Stimulated activated CD4-positive, alpha-beta T cell treated with anti-CD3 and anti-CD28 coated beads, Interleukin-2, amount 100 ng/mL, for 24 hours (primary cell): ENCODE data around the gene TCF15.
"Not testable (repeated sequence)": the region's sequence is repeated elsewhere in the genome, so short reads cannot be mapped to it uniquely, and the experiment has no call there.

Experiments used
- DNase-seq, 2 donors: peaks; one replicate each; pipeline ENCODE4 v3.0.0-alpha.2; 2020

Gene TCF15

GRCh38 chr20:609371-609964 lies 641 bp downstream of the TCF15 start:
- peak in 1 of 2 donors; percentile 4 for DNase-seq

GRCh38 chr20:608970-609369 lies 1.1 kb downstream of the TCF15 start:
- no peak for DNase-seq

- DNase-seq, result no peak
Observed at GRCh38 chr20:607476-607875, 2.6 kb downstream of the TCF15 start.

- DNase-seq, result no peak
Observed at GRCh38 chr20:605237-605636, 4.9 kb downstream of the TCF15 start.

- no peak for DNase-seq
Observed at GRCh38 chr20:603116-603640, 6.9 kb downstream of the TCF15 start.

- no peak for DNase-seq
Observed at GRCh38 chr20:602111-602970, 7.8 kb downstream of the TCF15 start.

DNA sequence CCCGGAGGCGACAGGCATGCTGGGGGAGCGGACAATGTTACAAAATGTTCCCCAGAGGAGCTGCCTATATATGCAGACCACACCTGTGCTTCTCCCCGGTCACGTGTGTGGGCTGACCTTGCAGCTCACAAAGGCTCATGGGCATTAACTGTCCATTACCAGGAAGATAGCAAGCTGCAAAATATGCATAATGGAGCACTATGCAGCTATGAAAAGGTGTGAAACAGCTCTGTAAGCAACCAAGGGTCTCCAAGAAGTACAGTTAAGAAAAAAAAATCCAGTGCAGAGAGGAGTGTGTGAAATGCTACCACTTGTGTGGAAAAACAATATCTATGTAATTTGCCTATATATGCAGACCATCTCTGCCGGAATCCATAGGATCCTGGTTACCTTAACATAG lies 9.4 kb downstream of the TCF15 start:
- DNase-seq, result no peak

DNA sequence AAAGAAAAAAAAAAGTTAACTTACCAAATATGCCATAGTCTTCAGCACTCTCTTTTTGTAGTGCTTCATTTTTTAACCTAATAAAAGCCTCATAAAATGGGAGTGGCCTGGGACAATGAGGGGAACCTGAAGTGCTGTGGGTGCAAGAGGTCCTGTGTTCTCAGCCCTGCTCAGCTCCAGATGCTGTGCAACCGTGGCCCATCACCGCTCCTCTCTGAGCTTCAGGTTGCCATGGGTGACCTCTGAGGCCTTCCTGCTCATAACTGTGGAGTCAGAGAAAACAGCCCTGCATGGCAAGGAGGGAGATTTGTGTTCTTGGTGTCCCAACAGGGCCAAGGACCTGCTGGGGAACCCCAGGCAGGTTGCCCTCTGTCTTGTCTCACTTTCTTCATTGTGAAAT lies 10.0 kb downstream of the TCF15 start:
- no peak for DNase-seq

DNA sequence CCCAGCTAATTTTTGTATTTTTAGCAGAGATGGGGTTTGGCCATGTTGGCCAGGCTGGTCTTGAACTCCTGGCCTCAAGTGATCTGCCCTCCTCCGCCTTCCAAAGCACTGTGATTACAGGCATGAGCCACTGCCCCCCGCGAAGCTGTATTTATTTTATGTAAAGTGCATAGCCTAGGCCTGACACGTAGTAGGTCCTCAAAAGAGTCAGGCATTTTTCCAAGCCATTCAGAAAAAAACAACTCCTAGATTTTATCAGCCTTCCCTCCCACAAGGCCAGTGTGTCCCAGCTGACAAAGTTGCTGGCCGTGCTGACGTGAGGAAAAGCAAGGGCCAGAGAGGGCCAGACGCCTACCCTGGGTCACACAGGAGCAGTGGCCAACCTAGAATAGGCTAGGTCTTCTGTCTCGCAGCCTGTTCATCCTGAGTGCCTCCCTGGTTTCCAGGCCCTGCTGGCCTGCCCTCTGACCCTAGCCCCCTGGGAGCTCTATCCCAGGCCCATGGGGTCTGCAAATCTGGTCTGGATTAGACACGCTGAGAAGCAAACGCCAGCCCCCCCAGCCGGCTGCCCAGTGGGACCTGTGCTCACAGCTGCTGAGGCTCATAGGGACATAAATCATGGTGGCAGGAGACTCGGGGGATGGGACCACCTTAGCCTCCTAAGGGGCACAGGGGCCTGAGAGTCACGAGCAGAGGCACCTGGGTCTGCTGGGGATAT lies 11.8 kb downstream of the TCF15 start:
- no peak for DNase-seq

DNA sequence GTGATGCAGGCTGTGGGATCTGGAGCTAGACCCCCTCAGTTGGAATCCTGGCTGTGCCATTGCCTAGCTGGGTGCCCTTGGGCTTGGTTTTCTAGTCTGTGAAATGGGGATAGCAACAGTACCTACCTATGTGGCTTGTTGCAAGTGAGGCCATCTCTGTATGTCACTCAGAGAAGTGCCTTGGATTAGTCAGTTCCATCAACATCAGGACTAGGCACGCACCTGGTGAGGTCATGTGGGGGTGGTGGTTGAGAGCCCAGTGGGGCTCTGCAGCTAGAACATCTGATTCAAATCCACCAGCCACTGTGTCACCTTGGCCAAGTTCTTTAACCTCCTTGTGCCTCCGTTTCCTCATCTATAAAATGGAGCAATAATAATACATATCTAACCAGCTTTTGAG lies 12.5 kb downstream of the TCF15 start:
- DNase-seq, result no peak

DNA sequence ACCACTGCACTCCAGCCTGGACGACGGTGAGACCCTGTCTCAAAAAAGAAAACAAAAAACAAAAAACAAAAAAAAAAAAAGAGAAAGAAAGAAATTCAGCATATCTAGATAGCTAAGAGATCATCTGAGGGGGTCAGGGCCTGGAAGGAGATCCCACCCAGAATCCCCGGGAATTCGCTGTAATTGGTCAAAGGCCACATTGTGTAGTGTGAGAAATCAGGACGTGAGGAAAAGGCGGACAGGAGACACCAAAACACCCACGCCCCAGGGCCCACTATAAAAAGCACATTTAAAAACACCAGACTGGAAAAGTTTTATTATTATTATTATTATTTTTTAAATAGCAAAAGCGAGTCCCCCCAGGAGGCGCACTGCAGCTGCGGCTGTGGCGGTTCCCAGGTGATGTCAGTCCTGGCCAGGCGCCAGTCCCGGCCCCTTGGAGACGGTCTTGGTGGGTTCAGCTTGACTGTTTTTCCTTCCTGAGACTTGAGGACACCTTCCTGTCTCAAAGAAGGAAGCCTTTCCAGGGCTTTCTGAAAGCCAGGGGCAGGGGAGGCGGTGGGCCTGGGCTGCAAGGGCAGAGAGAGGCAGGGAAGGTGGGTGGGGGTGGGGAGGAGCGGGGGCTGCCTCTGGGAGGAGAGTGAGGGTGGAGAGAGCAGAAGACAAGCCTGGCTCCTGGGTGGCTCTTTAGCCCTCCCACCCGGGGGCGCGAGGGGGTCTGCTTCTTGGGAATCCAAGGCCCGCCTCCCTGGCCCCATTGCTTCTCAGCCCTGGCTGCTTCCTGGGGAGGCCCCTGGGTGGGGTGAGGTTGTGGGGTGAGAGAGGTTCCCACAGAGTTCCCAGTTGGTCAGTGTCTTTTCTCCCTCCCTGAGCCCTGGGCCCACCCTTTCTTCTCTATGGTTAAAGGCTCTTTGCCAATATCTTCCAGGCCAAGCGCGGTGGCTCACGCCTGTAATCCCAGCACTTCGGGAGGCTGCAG lies 14.5 kb downstream of the TCF15 start:
- DNase-seq, result no peak

GRCh38 chr20:592506-592905 lies 17.6 kb downstream of the TCF15 start:
- no peak for DNase-seq

GRCh38 chr20:591941-592340 lies 18.2 kb downstream of the TCF15 start:
- DNase-seq, result no peak

GRCh38 chr20:588932-589672 lies 21.0 kb downstream of the TCF15 start:
- no peak for DNase-seq

GRCh38 chr20:588476-588875 lies 21.6 kb downstream of the TCF15 start:
- no peak for DNase-seq

DNA sequence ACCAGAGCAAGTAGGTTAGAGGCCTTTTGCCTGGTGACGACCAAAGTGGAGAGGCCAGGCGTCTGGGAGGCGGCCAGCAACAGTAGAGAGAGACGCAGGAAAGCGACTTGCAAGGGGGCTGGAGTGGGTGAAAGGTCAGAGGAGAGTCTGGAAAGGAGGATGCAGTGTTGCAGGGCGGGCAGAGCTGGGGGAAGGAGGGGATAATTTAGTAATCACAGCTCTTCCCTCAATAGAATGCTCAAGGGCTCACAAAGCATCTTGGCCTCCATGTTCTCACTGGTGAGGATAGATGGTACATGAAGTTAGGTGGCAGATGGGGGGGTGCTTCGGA lies 25.2 kb downstream of the TCF15 start:
- no peak for DNase-seq

DNA sequence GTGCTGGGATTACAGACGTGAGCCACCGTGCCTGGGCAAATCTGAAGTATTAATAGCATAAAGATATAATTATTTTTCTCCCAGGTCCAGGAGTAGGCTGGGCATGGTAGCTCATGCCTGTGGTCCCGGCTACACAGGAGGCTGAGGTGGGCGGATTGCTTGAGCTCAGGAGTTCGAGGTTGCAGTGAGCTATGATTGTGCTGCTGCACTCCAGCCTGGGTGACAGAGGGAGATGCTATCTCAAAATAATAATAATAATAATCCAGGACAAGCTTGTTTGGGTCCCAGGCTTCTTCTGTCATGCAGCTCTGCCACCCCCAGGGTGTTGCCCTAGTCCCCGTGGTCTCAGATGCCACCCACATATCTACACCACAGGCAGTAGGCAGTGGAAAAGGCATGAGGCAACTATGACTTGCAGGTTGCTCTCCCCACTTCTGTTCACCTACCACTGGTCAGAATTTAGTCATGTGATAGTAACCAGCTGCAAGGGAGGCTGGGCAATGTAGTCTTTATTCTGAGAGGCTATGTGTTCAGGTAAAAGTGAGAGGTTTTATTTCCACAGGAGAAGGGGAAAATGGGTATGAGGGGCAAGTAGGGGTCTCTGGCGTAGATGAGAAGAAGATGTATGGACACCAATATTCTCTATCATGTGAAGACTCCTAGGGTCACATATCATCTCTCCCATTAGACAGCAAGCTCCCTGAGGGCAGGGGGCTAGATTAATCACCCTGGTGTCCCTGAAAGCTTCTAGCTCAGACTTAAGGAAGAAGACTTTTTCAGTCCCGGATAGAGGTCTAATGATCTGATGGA lies 25.7 kb downstream of the TCF15 start:
- no peak for DNase-seq

- DNase-seq, result no peak
Observed at GRCh38 chr20:582204-582603, 27.9 kb downstream of the TCF15 start.

DNA sequence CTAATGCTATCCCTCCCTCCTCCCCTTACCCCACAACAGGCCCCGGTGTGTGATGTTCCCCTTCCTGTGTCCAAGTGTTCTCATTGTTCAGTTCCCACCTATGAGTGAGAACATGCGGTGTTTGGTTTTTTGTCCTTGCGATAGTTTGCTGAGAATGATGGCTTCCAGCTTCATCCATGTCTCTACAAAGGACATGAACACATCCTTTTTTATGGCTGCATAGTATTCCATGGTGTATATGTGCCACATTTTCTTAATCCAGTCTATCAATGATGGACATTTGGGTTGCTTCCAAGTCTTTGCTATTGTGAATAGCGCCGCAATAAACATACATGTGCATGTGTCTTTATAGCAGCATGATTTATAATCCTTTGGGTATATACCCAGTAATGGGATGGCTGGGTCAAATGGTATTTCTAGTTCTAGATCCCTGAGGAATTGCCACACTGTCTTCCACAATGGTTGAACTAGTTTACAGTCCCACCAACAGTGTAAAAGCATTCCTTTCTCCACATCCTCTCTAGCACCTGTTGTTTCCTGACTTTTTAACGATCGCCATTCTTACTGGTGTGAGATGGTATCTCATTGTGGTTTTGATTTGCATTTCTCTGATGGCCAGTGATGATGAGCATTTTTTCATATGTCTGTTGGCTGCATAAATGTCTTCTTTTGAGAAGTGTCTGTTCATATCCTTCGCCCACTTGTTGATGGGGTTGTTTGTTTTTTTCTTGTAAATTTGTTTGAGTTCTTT lies 31.0 kb downstream of the TCF15 start:
- DNase-seq, result not testable (repeated sequence)

DNA sequence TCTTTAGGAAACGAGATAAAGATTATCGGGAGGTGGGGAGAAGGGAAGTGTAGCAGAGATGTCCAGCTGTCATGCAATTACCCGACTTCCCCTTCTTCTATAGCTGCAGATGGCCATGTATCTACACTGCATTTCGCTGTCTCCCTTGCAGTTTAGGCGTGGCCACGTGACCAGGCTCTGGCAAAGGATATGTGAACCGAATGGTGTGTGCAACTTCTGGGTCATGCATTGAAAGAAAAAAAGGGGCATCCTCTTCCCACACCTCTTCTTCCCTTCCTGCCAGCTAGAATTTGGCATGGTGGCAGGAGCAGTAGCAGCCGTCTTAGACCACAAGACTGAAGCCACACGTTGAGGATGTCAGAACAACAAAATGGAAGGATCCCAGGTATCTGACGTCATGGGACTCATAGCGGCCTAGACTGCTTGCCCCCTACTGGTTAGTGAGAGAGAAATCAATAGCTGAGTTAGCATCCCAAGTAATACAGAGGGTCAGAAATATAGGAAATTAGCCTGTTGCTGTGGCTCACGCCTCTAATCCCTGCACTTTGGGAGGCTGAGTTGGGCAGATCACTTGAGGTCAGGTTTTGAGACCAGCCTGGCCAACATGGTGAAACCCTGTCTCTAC lies 32.8 kb downstream of the TCF15 start:
- DNase-seq, result no peak
